Mucosa of gallbladder (tissue), 1 donor: ENCODE measurements around the gene TMEM119. TPM values are rescaled to one million over a fixed set of nuclear protein-coding genes. Genes with fewer than 3 reads are reported as not detected.
"Not testable (repeated sequence)": the region's sequence is repeated elsewhere in the genome, so short reads cannot be mapped to it uniquely, and the experiment has no call there.

ENCODE experiments used
- DNase-seq: peaks from one replicate; pipeline ENCODE4 v3.0.0-alpha.2; 2020; ENCODE audit warnings: low spot score
- total RNA-seq: library from RNA; stranded (reverse); gene quantifications from one replicate; pipeline ENCODE4 v1.2.1, GENCODE V29; 2021
- donor health status: DM: no; HTN: no; CAD: no.

TMEM119 gene
- total RNA-seq, 1 donor from 2014 or later: 10.6 TPM

DNA sequence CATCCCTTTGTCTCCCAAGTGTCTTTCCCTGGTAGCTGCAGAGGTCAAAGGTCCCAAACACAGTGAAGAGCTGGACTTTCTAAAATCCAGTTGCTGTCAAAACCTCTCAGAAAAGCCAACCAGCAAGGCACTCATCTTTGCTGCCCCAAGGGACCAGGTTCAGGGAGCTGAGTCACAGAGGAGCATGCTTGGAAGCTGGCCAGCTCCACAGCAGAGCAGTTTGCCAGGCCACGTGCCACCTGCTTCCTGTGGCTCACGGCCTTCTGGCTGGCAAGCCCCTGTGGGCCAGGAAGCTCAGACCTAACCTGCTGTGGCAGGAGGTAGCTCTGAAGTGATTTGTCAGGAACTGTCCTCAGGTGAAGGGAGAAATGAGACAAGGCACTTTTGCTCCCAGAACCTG, 31.9 kb downstream of the TMEM119 start:
- DNase-seq: peak; percentile 78

DNA sequence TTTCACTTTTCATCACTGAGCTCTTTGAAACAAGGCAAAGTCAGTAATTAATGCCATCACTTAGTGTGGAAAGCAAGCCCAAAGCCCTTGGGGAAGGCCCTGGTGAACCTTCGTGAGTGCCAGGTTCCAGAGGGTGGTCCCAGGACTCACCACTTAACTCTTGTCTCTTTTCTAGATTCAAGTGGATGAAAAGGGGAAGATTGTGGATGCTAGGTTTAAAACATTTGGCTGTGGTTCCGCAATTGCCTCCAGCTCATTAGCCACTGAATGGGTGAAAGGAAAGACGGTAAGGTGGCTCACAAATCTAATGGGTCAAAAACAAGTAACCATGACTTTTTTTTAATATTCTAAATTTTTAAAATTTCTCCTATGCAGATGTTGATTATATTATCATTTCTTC, 32.7 kb downstream of the TMEM119 start:
- DNase-seq: no peak

DNA sequence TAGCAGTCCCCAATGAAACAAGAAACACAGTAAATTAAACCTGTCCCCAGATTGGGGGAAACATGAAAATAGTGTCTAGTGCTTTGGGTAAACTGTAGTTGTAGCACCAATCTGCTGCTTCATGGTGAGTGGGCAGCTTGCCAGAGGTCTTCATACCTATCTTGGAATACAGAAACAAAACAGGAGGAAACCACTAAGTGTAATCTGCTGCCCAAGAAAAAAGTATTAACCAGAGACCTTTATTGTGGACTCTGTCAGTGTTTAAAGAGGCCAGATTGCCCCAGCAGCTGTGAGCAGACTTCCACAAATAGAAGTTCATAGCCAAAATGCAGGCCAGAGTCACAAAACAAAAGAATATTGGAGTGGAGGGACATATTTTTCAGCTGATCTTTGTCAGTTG, 33.2 kb downstream of the TMEM119 start:
- DNase-seq: no peak

DNA sequence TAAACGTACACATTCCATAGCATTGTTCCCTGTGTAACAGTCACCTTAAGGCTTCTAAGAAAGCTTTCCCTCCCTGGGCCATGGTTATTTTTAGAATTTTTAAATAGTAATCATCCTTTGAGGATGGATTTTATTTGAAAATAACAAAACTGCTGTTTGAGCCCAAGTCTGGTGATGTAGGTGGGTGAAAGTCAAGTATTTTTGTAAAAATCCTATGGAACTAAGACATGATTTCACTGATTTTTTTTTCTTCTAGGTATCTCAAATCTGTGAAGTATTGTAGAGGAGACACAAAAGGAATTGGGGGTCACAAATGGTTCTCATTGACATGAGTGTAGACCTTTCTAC, 34.1 kb downstream of the TMEM119 start:
- no peak for DNase-seq

DNA sequence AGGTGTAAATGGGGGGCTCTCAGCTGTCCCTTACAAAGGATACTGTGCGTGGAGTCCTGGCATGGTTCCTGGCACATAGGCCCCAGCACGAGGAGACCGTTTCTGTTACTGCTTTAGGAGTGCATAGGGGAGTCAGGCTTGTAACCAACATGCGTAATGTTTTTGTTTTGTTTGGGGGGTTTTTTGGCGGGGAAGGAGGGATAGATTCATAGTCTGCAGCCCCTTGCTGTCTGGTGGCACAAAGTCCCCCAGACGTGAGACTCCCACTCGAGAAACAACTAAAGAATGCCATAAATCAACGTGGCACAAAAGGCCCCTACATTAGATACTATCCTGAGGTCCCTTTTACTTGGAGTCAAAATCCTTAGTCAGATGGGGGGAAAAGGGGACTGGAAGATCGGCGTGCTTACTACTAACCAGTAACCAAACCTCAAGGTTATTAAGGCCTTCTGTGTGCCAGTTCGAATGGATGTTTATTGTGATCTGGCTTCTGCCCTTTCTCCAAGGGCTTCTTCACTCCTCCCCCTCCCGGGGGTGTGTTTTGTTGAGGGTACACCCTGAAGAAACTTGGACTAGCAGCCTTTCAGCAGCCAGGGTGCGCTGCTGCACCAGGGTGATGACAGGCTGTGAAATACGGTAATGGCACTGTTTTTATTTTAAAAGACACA, 34.6 kb downstream of the TMEM119 start:
- peak; percentile 88 for DNase-seq

DNA sequence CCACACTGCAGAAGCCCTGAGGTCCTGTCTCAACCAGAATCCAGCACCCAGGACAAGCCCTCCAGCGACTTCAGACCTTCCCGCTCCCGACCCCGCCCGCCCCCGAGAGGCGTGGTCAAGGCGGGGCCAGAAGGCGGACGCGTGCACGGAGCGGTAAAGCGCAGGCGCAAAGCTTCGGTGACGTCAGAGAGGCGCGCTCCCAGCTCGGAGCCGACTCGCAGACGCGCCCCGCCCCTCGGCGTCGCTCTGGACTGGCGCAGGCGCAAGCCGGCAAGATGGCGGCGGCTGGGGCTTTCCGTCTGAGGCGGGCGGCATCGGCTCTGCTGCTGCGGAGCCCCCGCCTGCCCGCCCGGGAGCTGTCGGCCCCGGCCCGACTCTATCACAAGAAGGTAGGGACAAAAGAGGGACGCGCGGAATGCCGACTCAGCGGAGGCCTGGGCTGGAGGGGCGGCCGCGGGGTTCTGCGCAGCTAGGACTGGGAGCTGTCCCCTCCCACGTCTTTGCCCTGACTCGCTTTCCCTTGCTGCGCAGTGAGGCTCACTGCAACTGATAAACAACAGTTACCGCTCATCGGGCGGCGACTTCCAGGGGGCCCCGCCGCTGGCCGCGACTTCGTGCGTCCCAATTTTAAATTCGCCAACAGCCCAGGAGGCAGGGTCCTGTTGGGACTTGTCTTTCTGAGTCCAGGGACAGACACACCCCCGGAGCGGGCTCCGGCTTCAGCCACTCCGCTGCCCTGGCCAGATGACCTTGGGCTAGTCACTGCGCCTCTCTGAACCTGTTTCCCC, 35.3 kb downstream of the TMEM119 start, which contains the start of gene ISCU:
Gene ISCU, plus strand, starts transcription at position 249 of the 788 bp plus-strand sequence. Its CDS starts 27 bp downstream, at position 276.
- DNase-seq: peak; percentile 98

DNA sequence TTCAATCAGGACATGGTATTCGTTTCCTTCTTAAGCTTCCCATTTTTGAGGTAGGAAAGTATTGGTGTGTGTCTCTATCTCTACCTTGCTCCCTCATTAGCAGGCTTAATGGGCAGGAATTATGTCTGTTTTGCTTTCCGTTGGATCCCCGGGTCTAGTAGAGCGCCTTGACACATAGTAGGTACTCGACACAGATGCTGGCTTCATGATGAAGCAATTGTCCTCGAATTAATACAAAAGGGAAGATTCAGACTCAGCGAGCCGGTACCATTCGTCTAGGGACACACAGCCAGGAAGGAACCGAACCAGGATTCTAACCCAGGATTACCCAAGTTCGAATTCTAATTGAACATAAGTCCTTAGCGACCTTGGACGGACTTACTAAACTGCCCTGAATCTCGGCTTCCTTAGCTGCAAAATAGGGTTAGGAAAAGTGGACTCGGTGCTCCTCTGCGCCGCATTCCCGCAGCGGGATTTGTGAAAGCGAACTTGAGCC, 36.0 kb downstream of the TMEM119 start:
- no peak for DNase-seq

DNA sequence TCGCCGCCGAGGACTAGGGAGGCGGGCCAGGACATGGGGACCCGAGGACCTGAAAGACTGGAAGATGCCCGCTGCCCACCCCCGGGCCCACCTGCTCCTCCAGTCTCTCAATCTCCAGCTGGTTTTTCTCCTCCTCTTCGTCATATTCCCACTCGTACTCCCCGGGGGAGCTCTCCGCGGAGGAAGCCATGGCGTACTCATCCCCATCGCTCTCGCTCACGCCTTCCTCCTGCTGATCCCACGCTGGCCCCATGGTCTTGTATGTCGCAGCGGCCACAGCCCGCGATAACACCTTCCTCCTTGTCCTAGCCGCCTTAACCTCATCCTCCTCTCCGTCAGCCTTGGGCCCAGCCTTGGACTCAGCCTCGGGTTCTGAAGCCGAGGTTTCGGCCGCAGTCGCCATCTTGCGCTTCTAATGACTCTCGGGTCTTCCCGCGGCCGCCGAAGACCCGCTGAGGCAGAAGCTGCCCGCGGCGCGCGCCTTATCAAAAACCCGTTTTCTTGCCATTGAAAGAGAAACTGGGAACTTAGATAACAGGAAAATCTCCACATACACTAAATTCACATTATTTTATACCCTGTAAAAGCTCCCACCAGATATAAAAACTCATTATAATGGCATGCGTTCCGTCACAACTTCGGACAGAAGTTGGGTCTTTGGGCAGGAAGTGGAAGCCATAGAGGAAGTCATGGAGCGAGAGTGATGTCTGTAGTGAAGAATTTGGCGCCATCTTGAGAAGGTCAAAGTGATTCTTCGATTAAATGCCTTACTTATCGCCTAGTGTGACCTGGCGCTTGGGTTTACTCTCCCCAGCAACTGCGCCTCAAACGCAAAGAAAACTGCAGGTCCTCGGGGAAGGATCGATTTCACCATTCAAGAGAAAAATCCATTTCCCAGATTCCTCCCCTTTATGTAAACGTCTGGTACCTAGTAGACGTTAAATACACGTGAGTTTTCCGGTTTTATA, 36.8 kb downstream of the TMEM119 start, which contains the start of gene SART3:
Gene SART3, minus strand, starts transcription at position 422 of the 968 bp plus-strand sequence. Its CDS starts 19 bp downstream, at position 403.
- peak; percentile 86 for DNase-seq

DNA sequence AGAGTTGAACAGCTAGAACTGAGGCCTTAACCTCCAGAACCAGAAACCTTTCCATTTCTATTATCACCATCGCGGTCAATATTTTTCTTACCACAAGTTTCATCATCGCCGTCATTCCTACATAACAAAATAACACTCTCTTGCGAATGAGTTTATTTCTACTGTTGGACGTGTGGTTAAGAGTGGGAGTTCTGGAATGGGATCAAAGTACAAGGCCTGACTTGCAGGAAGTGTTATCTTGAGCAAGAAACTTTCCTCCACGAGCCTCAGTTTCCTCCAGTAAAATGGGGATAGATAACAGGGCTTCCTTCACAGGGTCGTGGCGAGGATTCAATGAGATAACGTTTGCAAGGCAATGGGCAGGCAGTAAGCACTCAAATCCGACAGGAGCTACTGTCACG, 37.6 kb downstream of the TMEM119 start:
- no peak for DNase-seq

DNA sequence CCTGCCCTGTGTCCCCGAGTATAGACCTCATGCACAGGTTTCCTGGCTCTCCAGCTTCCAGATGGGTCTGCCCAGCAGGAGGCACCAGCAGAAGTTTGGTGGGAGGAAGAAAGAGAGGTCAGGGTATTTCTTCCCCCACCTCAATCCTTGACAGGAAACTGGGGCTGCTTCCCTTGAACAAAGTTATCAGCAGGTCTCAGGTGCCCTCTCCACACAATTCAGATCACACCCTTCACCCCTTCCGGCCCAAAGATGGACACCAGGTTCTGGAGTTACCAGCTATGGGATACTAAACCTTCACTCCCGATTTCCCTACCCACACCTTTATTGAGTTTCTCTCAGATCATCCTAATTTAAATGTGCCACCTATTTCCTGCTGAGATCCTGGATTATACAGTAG, 38.1 kb downstream of the TMEM119 start:
- no peak for DNase-seq

DNA sequence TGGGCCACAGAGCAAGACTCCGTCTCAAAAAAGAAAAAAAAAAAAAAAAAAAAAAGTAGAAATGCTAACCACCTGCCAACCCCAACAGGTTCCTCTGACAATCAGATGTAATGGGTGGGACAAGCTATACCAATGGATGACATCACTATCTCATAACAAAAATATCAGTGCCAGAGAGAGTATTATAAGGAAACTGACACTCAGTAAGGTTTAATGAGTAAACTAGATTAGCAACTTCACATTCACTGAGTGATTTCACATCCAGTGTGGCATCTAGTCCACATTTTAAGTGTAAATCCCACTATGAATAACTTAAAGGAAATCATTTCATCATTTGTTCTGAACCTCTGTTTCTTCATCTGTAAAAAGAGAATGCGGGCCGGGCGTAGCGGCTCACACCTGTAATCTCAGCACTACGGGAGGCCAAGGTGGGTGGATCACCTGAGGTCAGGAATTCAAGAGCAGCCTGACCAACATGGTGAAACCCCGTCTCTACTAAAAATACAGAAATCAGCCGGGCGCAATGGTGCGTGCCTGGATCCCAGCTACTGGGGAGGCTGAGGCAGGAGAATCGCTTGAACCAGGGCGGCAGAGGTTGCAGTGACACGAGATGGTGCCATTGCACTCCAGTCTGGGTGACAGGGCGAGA, 38.8 kb downstream of the TMEM119 start:
- no peak for DNase-seq

DNA sequence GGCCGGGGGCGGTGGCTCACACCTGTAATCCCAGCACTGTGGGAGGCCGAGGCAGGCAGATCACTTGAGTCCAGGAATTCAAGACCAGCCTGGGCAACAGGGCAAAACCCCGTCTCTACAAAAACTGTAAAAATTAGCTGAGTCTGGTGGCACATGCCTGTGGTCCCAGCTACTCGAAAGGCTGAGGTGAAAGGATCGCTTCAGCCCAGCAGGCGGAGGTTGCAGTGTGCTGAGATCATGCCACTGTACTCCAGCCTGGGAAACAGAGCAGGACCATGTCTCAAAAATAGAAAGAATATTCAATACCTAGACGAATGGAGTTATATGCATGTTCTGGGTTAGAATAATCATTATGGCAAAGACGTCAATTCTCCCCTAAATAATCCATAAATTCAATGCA, 42.5 kb downstream of the TMEM119 start:
- not testable (repeated sequence) for DNase-seq

DNA sequence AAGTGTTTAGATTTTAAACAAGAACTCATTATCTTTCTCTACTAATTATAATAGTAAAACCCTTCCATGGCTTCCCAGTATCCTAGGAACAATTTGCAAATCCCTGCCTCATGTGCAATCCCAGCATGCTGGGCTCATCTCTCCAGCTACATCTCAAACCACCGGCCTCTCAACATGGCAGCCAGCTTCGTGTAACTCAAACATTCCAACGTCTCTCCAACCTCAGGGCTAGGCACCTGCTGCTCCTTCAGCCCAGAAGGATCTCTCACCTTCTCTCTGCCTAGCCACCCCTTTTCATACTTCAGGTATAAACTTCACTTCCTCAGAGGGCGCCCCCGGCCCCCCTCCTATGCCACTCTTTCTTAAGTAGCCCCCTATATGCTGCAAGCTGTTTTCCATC, 44.1 kb downstream of the TMEM119 start:
- DNase-seq: no peak

DNA sequence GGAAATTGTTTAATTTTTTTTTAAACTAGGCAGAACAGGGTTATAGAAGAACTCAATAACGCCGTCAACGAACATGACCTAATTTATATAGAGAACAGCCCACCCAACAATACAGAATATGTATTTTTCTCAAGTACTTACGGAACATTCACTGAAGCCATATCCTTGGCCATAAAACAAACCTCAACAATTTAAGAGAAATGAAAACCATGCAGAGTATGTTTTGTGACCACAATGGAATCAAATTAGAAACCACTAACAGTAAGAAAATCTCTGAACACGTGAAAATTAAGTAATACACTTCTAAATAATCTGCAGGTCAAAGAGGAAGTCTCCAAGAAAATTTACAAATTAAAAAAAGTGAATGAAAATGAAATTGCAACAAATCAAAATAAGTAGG, 46.3 kb downstream of the TMEM119 start:
- no peak for DNase-seq

DNA sequence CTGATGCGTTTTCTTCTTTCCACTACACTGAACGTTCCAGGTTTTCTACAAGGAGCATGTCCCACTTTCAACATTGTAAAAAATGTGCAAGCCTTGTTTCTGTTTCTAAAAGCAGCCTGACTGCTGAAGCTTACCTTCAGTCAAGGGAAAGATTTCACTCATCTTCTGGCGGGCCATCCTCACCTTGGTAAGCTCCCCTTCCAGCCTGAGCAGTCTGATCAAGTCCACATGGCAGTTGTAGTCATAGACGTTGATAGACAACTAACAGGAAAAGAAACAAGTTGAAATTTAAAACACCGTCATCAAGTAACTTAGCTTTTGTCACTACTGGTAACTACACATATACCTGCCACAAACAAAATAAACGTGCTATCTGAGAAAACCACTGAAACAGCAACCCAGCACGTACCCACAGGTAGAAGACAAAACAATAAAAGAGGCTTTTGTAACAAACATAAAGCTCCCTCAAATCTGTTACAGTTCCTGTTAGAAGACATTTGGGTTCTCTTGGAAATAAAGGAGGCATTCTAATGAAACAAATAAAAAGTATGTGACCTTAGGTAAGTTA, 48.8 kb downstream of the TMEM119 start:
- no peak for DNase-seq

DNA sequence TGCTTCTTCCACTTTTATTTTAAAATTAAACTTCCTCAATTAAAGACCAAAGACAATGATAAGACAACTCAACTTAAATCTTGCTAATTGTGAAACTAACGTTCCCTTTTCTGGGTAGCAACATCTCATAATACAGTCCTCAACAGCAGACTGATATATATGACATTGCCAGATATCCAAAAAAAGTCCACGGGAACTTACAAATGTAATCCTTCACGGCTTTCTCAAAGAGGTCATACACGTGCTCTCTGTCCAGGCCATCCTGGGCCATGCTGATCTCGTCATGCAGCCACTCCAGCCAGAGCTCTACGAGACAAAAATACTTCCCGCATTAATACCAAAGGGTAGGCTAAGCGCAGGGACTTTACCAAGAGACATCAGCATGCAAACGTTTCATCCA, 50.2 kb downstream of the TMEM119 start:
- DNase-seq: no peak

DNA sequence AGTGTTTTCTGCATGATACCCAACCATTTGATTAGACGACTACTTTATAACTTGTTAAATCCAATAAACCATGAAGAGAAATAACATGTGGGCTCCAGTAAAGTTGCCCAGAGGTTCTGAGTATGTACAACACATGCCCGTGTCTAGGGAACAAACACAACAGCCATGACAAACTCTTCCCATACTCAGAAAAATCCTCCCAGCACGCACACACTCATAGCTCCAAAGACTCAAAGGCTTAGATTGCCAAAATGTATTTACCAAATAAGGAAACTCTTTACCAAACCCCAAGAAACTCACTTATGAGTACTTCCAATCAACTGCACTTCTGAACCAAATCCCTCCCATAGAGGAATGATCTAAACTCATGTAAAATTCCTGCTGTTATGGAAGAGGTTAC, 54.2 kb downstream of the TMEM119 start:
- no peak for DNase-seq

DNA sequence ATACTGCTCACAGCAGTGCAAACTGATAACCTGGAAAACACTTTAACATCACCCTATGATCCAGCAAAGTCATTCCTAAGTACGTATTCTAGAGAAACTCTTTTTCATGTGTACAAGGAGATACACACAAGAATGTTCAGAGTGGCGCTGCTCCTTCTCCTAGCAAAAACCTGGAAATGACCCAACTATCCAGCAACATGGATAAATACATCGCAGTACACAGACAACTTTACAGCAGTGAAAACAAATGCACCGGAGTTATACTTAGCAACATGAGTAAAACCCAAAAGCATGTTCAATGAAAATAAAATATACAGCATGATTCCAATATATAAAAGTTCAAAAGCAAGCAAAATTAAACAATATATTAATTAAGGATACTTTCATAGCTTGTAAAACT, 55.6 kb downstream of the TMEM119 start:
- DNase-seq: no peak
